Esophagus squamous epithelium (tissue), 5 donors: ENCODE measurements around the gene NOXO1. TPM values are rescaled to one million over a fixed set of nuclear protein-coding genes. Genes with fewer than 3 reads are reported as not detected.

ENCODE experiments used
- DNase-seq: peaks from one replicate; lab custom pipeline; 2025; lab: John Stamatoyannopoulos, UW
- H3K27ac ChIP-seq, 4 donors: fragments of 200-600 bp; sonication (generic); one replicate each; pipeline ENCODE4 v1.5.1; 2016 to 2019; ENCODE audit warnings: mild to moderate bottlenecking in 1 of 4
- H3K27me3 ChIP-seq, 4 donors: fragments of 200-600 bp; sonication (generic); 1 replicate in 3 of 4; 2 replicates in 1 of 4; pipeline versions ENCODE4 v1.5.1 to v1.6.0; 2017 to 2021; ENCODE audit warnings: antibody characterized with exemption in 1 of 4
- H3K36me3 ChIP-seq, 3 donors: fragments of 200-600 bp; sonication (generic); one replicate each; pipeline ENCODE4 v1.5.1; 2016 to 2019
- H3K4me1 ChIP-seq, 3 donors: fragments of 200-600 bp; sonication (generic); one replicate each; pipeline ENCODE4 v1.5.1; 2017 to 2019
- H3K4me3 ChIP-seq, 4 donors: fragments of 200-600 bp; sonication (generic); 1 replicate in 3 of 4; 2 replicates in 1 of 4; pipeline ENCODE4 v1.5.1; 2016 to 2019; ENCODE audit warnings: mild to moderate bottlenecking in 2 of 4, moderate library complexity in 1 of 4
- H3K9me3 ChIP-seq, 3 donors: fragments of 200-600 bp; sonication (generic); one replicate each; pipeline ENCODE4 v1.5.1; 2016 to 2019
- POLR2A ChIP-seq, 4 donors: fragments of 450-650 bp; IDR thresholded peaks; one replicate each; pipeline ENCODE4 v1.6.1; 2017; ENCODE audit warnings: antibody characterized with exemption in 4 of 4, mild to moderate bottlenecking in 4 of 4, moderate library complexity in 3 of 4
- WGBS, 2 donors: methylation state at CpG; one replicate each; pipeline ENCODE4 v1.1.5; 2018; 5-methylcytosine and 5-hydroxymethylcytosine counted together
- intact Hi-C: fragments of 100-400 bp; cut with DNase I; formaldehyde crosslinking; loops from one replicate; pipeline ENCODE4 v1.15.0; 2022
- total RNA-seq, 4 donors: library from RNA; depleted of rRNA; stranded (reverse); fragments of >200 nt; gene quantifications; one replicate each; pipeline ENCODE4 v1.1.0, GENCODE V29; 2016
- TF ChIP-seq, protein P1 (sequence below), 6 experiments: fragments of 450-650 bp in 4 of 6; fragments of 200-600 bp in 2 of 6; sonication (generic) in 2 of 6; IDR thresholded peaks; one replicate each; pipeline ENCODE4 v1.5.1; 2016 to 2019; ENCODE audit warnings: antibody characterized with exemption in 6 of 6, mild to moderate bottlenecking in 4 of 6, moderate library complexity in 4 of 6
- donor health status: DM: yes; HTN: yes; CAD: no.

NOXO1 gene, protein sequence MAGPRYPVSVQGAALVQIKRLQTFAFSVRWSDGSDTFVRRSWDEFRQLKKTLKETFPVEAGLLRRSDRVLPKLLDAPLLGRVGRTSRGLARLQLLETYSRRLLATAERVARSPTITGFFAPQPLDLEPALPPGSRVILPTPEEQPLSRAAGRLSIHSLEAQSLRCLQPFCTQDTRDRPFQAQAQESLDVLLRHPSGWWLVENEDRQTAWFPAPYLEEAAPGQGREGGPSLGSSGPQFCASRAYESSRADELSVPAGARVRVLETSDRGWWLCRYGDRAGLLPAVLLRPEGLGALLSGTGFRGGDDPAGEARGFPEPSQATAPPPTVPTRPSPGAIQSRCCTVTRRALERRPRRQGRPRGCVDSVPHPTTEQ
- total RNA-seq, result 1 to 10 TPM in 2 of 4 donors, under 1 TPM in 2; 0.38 to 4.2 (median 1.8) TPM

DNA sequence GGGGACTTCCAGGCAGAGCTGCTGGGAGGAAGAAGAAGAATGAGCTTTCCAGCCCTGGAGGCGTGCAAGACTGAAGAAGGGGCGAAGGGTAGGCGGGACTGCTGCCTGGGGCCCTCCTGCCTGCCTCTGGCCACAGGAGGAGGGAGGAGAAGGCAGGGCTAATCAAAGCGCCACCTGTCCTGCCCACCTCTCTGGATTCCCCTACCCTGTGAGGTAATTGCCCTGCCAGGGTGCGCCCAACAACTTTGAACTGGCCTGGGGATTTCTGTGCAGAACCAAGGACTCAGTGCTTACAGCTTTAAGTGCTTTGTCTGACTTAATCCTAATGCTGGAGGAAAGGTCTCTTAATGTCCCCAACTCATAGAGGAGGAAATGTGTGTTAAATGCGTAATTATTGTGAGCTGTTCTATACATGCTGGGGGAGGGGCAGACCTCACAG lies at the start of gene NOXO1:
NOXO1 (minus strand) TSS at position 72 of the 439 bp plus-strand sequence. CDS start 290 bp downstream, outside the sequence.
- intact Hi-C loops, result no loop called here
- 24 to 33% methylated on average over 2 to 5 of the region's 6 CpGs for WGBS, 2 donors
- Histone ChIP-seq H3K4me3 (peak within 1 kb of the TSS in 3 of 4 donors; percentile 36 to 50 (median 50)), H3K27me3 (peaks cover 0 to 72% (median 13%) of the 10 kb centered on the region in 4 donors), H3K4me1 (peaks cover 41 to 91% (median 43%) of the 10 kb centered on the region in 3 donors), H3K27ac (peak within 1 kb of the TSS in 2 of 4 donors; percentile 30 to 82), H3K9me3 (no peaks in the 10 kb centered on the region), H3K36me3 (peaks cover 21 to 35% (median 24%) of the 10 kb centered on the region in 3 donors)
- no peak for DNase-seq
- TF ChIP-seq POLR2A (IDR thresholded peaks at IDR 0.05), result no peak
- TF ChIP-seq, protein P1, sequence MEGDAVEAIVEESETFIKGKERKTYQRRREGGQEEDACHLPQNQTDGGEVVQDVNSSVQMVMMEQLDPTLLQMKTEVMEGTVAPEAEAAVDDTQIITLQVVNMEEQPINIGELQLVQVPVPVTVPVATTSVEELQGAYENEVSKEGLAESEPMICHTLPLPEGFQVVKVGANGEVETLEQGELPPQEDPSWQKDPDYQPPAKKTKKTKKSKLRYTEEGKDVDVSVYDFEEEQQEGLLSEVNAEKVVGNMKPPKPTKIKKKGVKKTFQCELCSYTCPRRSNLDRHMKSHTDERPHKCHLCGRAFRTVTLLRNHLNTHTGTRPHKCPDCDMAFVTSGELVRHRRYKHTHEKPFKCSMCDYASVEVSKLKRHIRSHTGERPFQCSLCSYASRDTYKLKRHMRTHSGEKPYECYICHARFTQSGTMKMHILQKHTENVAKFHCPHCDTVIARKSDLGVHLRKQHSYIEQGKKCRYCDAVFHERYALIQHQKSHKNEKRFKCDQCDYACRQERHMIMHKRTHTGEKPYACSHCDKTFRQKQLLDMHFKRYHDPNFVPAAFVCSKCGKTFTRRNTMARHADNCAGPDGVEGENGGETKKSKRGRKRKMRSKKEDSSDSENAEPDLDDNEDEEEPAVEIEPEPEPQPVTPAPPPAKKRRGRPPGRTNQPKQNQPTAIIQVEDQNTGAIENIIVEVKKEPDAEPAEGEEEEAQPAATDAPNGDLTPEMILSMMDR (IDR thresholded peaks at IDR 0.05), result no peak

DNA sequence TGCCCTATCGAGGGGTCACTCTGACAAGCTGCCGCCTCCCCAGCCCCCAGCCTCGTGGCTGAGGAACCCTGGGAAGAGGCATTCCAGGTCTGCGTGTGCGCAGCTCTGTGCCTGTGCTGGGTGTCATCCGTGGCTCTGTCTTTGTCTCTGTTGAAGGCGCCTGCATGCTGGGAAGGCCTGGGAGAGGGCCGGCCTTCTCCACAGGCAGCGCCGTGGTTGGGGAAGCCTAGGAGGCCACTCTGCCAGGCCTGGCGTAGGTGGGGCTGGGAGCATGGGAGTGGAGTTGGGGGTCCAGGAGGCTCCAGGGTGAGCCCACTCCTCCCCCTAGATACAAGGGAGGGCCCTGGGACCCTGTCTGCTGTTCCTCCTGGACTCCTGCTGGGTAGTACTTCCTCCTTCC lies 48.8 kb upstream of the NOXO1 start:
- WGBS, 2 donors, result 70 to 100% methylated on average over 2 of the region's 11 CpGs
- Histone ChIP-seq H3K4me1 (peaks cover 36 to 95% (median 50%) of the 10 kb centered on the region in 3 donors), H3K27ac (peak overlapping the region in 3 of 4 donors; percentile 32 to 89 (median 60)), H3K9me3 (no peaks in the 10 kb centered on the region), H3K36me3 (peaks cover 0 to 6% (median 0%) of the 10 kb centered on the region in 3 donors), H3K4me3 (peak overlapping the region in 2 of 4 donors; percentile 16 to 70), H3K27me3 (peaks cover 0 to 6% (median 0%) of the 10 kb centered on the region in 4 donors)
- TF ChIP-seq, protein P1 (IDR thresholded peaks at IDR 0.05), result no peak
- no peak for TF ChIP-seq POLR2A (IDR thresholded peaks at IDR 0.05)
- no peak for DNase-seq
- intact Hi-C loops, result no loop called here

DNA sequence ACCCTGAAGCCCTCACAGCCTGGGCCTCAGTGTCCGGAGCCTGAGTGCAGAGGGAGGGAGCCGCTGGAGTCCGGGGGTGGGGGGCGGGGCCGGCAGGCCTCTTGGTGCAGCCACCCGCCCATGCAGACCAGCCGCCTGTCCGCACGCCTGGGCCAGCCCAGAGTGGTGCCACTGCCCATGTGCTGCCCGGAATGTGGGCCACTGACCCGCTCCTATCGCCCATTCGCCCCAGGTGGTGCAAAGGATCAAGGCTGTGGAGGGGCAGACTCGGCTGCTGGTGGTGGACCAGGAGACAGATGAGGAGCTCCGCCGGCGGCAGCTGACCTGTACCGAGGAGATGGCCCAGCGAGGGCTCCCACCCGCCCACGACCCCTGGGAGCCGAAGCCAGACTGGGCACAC lies 48.1 kb upstream of the NOXO1 start:
- TF ChIP-seq POLR2A (IDR thresholded peaks at IDR 0.05), result no peak
- TF ChIP-seq, protein P1 (IDR thresholded peaks at IDR 0.05), result no peak
- no peak for DNase-seq
- WGBS, 2 donors, result 87% methylated on average over 5 of the region's 22 CpGs; no CpG with 5 or more reads in 1 of the 2 donors

DNA sequence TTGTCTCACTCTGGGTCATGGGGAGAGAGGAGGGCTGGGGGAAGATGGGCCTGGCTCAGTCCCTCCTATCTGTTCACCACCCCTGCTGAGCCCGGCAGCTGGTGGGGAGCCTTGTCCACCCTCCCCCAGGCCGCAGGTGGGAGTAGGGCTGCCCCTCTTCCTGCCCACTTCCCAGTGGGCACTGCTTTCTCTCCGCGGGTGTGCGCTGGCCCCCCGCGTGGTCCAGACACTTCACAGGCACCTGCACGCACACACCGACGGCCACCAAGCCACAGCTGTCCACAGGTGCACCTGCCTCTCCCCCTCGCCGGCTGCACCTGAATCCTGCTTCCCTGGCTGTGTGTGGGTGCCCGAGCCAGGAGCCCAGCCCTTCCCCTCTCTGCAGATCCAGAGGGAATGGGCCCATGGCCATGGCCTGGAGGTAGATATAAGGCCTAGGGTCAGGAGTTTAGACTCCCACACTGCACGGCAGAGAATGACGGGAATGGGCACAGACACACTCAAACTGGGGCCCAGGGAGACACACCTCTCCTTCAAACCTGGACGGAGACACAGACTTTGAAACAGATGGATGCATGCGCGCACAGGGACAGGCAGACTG lies 47.5 kb upstream of the NOXO1 start:
- WGBS, 2 donors, result 86 to 93% methylated on average over 3 to 16 of the region's 18 CpGs
- intact Hi-C loops, result no loop called here
- Histone ChIP-seq H3K27me3 (peaks cover 0 to 6% (median 0%) of the 10 kb centered on the region in 4 donors), H3K4me1 (peaks cover 34 to 94% (median 42%) of the 10 kb centered on the region in 3 donors), H3K27ac (peak overlapping the region in 3 of 4 donors; percentile 9 to 85 (median 23)), H3K9me3 (no peaks in the 10 kb centered on the region), H3K4me3 (peak overlapping the region in 3 of 4 donors; percentile 56 to 90 (median 70)), H3K36me3 (peaks cover 0 to 6% (median 0%) of the 10 kb centered on the region in 3 donors)
- no peak for DNase-seq
- no peak for TF ChIP-seq POLR2A (IDR thresholded peaks at IDR 0.05)
- TF ChIP-seq, protein P1 (IDR thresholded peaks at IDR 0.05), result no peak

More for the DNA sequence above, 48.1 kb upstream of the NOXO1 start:
- H3K4me3 ChIP-seq, result peak overlapping the region in 3 of 4 donors; percentile 16 to 90 (median 70)
- intact Hi-C loops, result no loop called here
- peaks cover 0 to 6% (median 0%) of the 10 kb centered on the region in 3 donors for H3K36me3 ChIP-seq
- H3K9me3 ChIP-seq, result no peaks in the 10 kb centered on the region
- H3K27me3 ChIP-seq, result peaks cover 0 to 6% (median 0%) of the 10 kb centered on the region in 4 donors
- peak overlapping the region in 2 of 4 donors; percentile 6 to 60 for H3K27ac ChIP-seq
- H3K4me1 ChIP-seq, result peaks cover 31 to 93% (median 46%) of the 10 kb centered on the region in 3 donors
